Karpas-422 (cell line): ENCODE measurements around the gene MAP7. TPM values are rescaled to one million over a fixed set of nuclear protein-coding genes. Genes with fewer than 3 reads are reported as not detected.
A peak's percentile ranks its signal among the peaks of the same experiment; 100 is the strongest.
"Not testable (repeated sequence)": the region's sequence is repeated elsewhere in the genome, so short reads cannot be mapped to it uniquely, and the experiment has no call there.

Experiments used
- DNase-seq: peaks from one replicate; pipeline ENCODE4 v3.0.0-alpha.2; 2015
- H2AFZ ChIP-seq: fragments of 200-600 bp; sonication (generic); 2 replicates; pipeline ENCODE4 v1.6.1; 2014; ENCODE audit warnings: antibody characterized with exemption, low read length, mixed read lengths
- H3K27ac ChIP-seq: fragments of 200-600 bp; sonication (generic); 2 replicates; pipeline ENCODE4 v1.5.1; 2014; ENCODE audit warnings: mild to moderate bottlenecking, low read length, moderate library complexity
- H3K27me3 ChIP-seq: fragments of 200-600 bp; sonication (generic); 2 replicates; pipeline ENCODE4 v1.6.1; 2014; ENCODE audit warnings: low read length, mixed read lengths
- H3K36me3 ChIP-seq: fragments of 200-600 bp; sonication (generic); 2 replicates; pipeline ENCODE4 v1.6.1; 2014; ENCODE audit warnings: low read length, mixed read lengths; ENCODE audit not compliant: insufficient read depth
- H3K4me1 ChIP-seq: fragments of 200-600 bp; sonication (generic); 2 replicates; pipeline ENCODE4 v1.6.1; 2014; ENCODE audit warnings: mild to moderate bottlenecking, low read length, mixed read lengths
- H3K4me2 ChIP-seq: fragments of 200-600 bp; sonication (generic); 2 replicates; pipeline ENCODE4 v1.6.1; 2014; ENCODE audit warnings: low read length, low read depth, mild to moderate bottlenecking; ENCODE audit not compliant: poor library complexity, severe bottlenecking
- H3K4me3 ChIP-seq: fragments of 200-600 bp; sonication (generic); 2 replicates; pipeline ENCODE4 v1.5.1; 2014; ENCODE audit warnings: mild to moderate bottlenecking, antibody characterized with exemption, low read length, mixed read lengths
- H3K79me2 ChIP-seq: fragments of 200-600 bp; sonication (generic); 2 replicates; pipeline ENCODE4 v1.6.1; 2014; ENCODE audit warnings: mild to moderate bottlenecking, low read length, mixed read lengths
- H3K9ac ChIP-seq: fragments of 200-600 bp; sonication (generic); 2 replicates; pipeline ENCODE4 v1.6.0; 2014; ENCODE audit warnings: low read length
- H3K9me2 ChIP-seq: fragments of 200-600 bp; sonication (generic), shearing (Covaris generic); replicated peaks from 2 replicates; pipeline ENCODE4 v1.6.0; 2014; ENCODE audit warnings: mild to moderate bottlenecking, low read length, moderate library complexity; ENCODE audit not compliant: insufficient read depth
- H3K9me3 ChIP-seq: fragments of 300-700, 200-600 bp; sonication (generic); 2 replicates; pipeline ENCODE4 v1.6.1; 2014; ENCODE audit warnings: low read length, mixed read lengths
- H4K20me1 ChIP-seq: fragments of 200-600 bp; sonication (generic); 2 replicates; pipeline ENCODE4 v1.6.1; 2014; ENCODE audit warnings: mild to moderate bottlenecking, antibody characterized with exemption, low read length, low read depth; ENCODE audit not compliant: insufficient read depth
- total RNA-seq: library from RNA; depleted of rRNA; stranded (reverse); fragments of >200 nt; shearing (Covaris generic); gene quantifications from 2 replicates; pipeline ENCODE4 v1.2.3, GENCODE V29; 2014; ENCODE audit warnings: low replicate concordance

The MAP7 gene
- total RNA-seq, 1 experiment from 2014 or later = not detected

GRCh38 chr6:136590846-136591245, 40.6 kb upstream of the MAP7 start:
- not testable (repeated sequence) for H3K9ac ChIP-seq, H3K79me2 ChIP-seq, H3K9me3 ChIP-seq, H2AFZ ChIP-seq, H3K27ac ChIP-seq, H3K4me1 ChIP-seq, H4K20me1 ChIP-seq, H3K4me2 ChIP-seq, H3K9me2 ChIP-seq, DNase-seq, H3K27me3 ChIP-seq, H3K4me3 ChIP-seq, H3K36me3 ChIP-seq

DNA sequence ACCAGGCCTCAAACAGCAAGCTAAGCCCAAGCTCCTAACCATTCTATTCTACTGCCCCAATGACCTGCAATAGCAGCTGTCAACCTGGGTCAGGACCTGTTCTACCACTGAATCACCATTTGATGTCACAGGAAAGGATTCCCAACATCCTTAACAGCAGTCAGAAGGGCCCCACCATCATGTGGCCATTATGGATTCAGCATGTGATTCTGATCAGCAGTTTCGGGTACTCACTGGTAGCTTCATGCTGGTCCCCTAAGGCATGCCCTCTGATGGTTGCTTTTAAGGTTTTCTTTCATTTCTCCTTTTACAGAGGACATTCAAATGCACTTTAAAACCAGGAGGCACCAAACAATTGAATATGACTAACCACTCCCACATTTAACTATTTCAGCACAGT, 37.3 kb upstream of the MAP7 start:
- Histone ChIP-seq H3K4me3 (no peak overlapping the region), H3K27ac (no peak overlapping the region), H3K79me2 (no peaks in the 10 kb centered on the region), H2AFZ (no peak overlapping the region), H3K36me3 (no peaks in the 10 kb centered on the region), H3K4me2 (no peak overlapping the region), H3K27me3 (no peaks in the 10 kb centered on the region), H4K20me1 (no peaks in the 10 kb centered on the region), H3K9me3 (no peaks in the 10 kb centered on the region), H3K9me2 (no peaks in the 10 kb centered on the region), H3K9ac (no peak overlapping the region), H3K4me1 (peaks cover 5% of the 10 kb centered on the region)
- DNase-seq = peak; percentile 47

DNA sequence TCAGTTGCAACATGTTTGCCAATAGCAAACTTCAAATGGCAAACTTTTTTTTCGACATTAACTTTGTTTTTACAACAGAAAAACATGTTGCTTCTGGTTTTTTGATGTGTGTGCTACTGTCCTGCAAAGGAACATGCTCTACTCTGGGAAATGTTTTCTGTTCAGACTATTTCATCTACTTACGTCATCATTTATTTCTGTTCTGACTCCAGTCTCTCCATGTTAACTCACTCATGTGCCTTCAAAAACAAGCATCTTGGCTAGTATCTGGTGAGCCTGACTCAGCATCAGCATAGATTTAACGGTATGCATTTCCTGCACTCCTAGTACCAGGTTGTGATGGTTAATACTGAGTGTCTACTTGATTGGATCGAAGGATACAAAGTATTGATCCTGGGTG, 36.1 kb upstream of the MAP7 start:
- H3K27ac ChIP-seq = no peak overlapping the region
- H3K9me2 ChIP-seq = no peaks in the 10 kb centered on the region
- H3K4me1 ChIP-seq = peaks cover 5% of the 10 kb centered on the region
- no peak overlapping the region for H3K9ac ChIP-seq
- H3K9me3 ChIP-seq = no peaks in the 10 kb centered on the region
- no peaks in the 10 kb centered on the region for H3K27me3 ChIP-seq
- H2AFZ ChIP-seq = no peak overlapping the region
- no peaks in the 10 kb centered on the region for H3K36me3 ChIP-seq
- no peak overlapping the region for H3K4me2 ChIP-seq
- no peaks in the 10 kb centered on the region for H4K20me1 ChIP-seq
- no peak for DNase-seq
- H3K4me3 ChIP-seq = no peak overlapping the region
- no peaks in the 10 kb centered on the region for H3K79me2 ChIP-seq

- H3K27ac ChIP-seq, H3K4me1 ChIP-seq, H3K4me3 ChIP-seq, H3K9me2 ChIP-seq, H2AFZ ChIP-seq, H3K79me2 ChIP-seq, H4K20me1 ChIP-seq, H3K27me3 ChIP-seq, H3K36me3 ChIP-seq, H3K4me2 ChIP-seq, H3K9me3 ChIP-seq, H3K9ac ChIP-seq, DNase-seq: not testable (repeated sequence)
Measured at GRCh38 chr6:136585523-136585922, 35.3 kb upstream of the MAP7 start.

DNA sequence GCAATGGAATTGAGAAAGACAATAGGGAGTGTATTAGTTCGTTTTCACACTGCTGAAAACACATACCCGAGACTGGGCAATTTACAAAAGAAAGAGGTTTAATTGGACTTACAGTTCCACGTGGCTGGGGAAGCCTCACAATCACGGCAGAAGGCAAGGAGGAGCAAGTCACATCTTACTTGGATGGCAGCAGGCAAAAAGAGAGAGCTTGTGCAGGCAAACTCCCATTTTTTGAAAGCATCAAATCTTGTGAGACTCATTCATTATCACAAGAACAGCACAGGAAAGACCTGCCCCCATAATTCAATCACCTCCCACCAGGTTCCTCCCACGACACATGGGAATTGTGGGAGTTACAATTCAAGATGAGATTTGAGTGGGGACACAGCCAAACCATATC, 34.1 kb upstream of the MAP7 start:
- not testable (repeated sequence) for H2AFZ ChIP-seq, H4K20me1 ChIP-seq, H3K27me3 ChIP-seq, H3K4me2 ChIP-seq, H3K9me3 ChIP-seq, H3K4me1 ChIP-seq, H3K36me3 ChIP-seq, H3K9ac ChIP-seq, H3K9me2 ChIP-seq, H3K4me3 ChIP-seq, H3K79me2 ChIP-seq, DNase-seq, H3K27ac ChIP-seq

DNA sequence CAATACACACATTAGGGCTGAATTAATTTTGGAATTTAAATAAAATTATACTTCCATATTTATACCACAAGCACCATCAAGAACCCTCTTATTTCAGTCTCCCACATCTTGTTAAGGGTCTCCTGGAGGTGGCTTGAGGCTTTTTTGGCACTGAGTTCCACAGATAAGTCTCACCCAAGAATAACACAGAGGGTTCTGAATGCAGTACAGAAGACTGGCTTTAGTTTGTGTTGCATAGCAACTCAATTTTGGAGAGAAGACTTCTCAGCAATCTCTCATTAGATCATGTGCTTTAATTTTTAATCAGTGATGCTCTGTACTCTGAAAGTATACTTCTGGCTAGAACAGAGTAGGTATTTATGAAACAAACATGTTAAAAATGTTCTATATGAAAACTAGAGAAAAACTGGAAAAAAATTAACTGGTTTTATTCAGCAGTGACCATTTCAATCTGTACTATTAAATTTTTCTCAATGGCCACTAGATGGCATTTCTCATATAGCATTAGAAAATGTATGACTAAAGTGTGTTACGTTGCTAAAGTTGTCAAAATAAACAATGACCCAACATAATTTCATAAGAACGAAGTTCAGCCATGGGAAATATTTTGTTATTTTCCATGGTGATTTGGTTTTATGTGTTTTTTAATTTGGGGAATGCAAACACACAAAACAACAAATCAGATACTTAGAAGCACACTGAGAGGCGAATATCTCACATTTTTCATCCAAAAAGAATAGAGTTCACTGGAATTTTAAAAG, 32.7 kb upstream of the MAP7 start:
- Histone ChIP-seq H3K27me3 (no peaks in the 10 kb centered on the region), H4K20me1 (no peaks in the 10 kb centered on the region), H3K4me2 (no peak overlapping the region), H3K36me3 (no peaks in the 10 kb centered on the region), H2AFZ (no peak overlapping the region), H3K9ac (no peak overlapping the region), H3K4me3 (no peak overlapping the region), H3K79me2 (no peaks in the 10 kb centered on the region), H3K9me3 (no peaks in the 10 kb centered on the region), H3K4me1 (peaks cover 5% of the 10 kb centered on the region), H3K27ac (no peak overlapping the region), H3K9me2 (no peaks in the 10 kb centered on the region)
- DNase-seq = no peak

DNA sequence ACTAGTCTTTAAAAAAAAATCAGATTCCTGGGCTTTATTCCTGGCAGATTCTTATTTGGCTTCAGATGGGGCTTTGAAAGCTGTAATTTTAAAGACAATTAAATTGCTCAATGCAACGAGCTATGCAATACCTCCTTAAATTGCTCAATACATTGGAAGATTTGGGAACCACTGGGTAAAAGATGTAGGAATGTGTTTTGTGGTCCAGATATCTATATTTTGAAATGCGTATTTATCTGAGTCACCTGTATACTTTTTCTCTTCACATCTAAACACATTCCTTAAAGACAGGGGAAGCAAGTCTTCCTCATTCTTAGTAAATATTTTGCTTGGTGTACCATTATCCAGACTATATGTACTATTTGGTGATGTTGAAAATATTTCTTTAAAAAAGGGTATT, 29.6 kb upstream of the MAP7 start:
- Histone ChIP-seq H3K27me3 (no peaks in the 10 kb centered on the region), H3K4me3 (no peak overlapping the region), H3K4me1 (no peaks in the 10 kb centered on the region), H4K20me1 (no peaks in the 10 kb centered on the region), H3K36me3 (no peaks in the 10 kb centered on the region), H3K4me2 (no peak overlapping the region), H3K9ac (no peak overlapping the region), H3K27ac (no peak overlapping the region), H3K79me2 (no peaks in the 10 kb centered on the region), H2AFZ (no peak overlapping the region), H3K9me3 (no peaks in the 10 kb centered on the region), H3K9me2 (no peaks in the 10 kb centered on the region)
- DNase-seq = no peak

GRCh38 chr6:136576821-136577220, 26.6 kb upstream of the MAP7 start:
- H3K36me3 ChIP-seq = no peaks in the 10 kb centered on the region
- no peak overlapping the region for H3K4me2 ChIP-seq
- H3K4me1 ChIP-seq = no peaks in the 10 kb centered on the region
- H3K4me3 ChIP-seq = no peak overlapping the region
- no peaks in the 10 kb centered on the region for H3K79me2 ChIP-seq
- no peak for DNase-seq
- H3K27me3 ChIP-seq = no peaks in the 10 kb centered on the region; the same call in 1 of the 2 replicates
- no peak overlapping the region for H3K27ac ChIP-seq
- H3K9ac ChIP-seq = no peak overlapping the region
- no peaks in the 10 kb centered on the region for H3K9me3 ChIP-seq
- no peaks in the 10 kb centered on the region for H4K20me1 ChIP-seq
- H2AFZ ChIP-seq = no peak overlapping the region
- no peaks in the 10 kb centered on the region for H3K9me2 ChIP-seq
